GM12874 (cell line): ENCODE results near the gene EPN3.

Source experiments
- CTCF ChIP-seq: IDR thresholded peaks from 2 replicates; pipeline ENCODE4 v1.5.1; 2011; ENCODE audit warnings: low read depth, mild to moderate bottlenecking, control low read depth, low read length, moderate library complexity; ENCODE audit not compliant: insufficient read depth

The EPN3 gene

GRCh38 chr17:50514388-50514787 is 18.1 kb upstream of the EPN3 start:
- TF ChIP-seq CTCF: no peak

- TF ChIP-seq CTCF: no peak
Measured at GRCh38 chr17:50514936-50515702, 17.4 kb upstream of the EPN3 start.

- TF ChIP-seq CTCF: no peak
Measured at GRCh38 chr17:50517011-50517410, 15.5 kb upstream of the EPN3 start.

- TF ChIP-seq CTCF: no peak
Measured at GRCh38 chr17:50517504-50518383, 14.8 kb upstream of the EPN3 start.

GRCh38 chr17:50518384-50519023 is 14.0 kb upstream of the EPN3 start:
- no peak for TF ChIP-seq CTCF

- TF ChIP-seq CTCF: no peak
Measured at GRCh38 chr17:50519141-50519834, 13.2 kb upstream of the EPN3 start.
